HepG2 (cell line): Measurements from ENCODE around the gene ABCA2. TPM values are rescaled to one million over a fixed set of nuclear protein-coding genes. Genes with fewer than 3 reads are reported as not detected.

Experiments used
- ATAC-seq: fragments of 200-7000 bp; cut with Tn5 transposase; 3 replicates; pipeline ENCODE4 v1.9.1; 2020; ENCODE audit warnings: mild to moderate bottlenecking, moderate library complexity
- BruUV-seq: library from RNA; stranded (reverse); fragments of 400-500 nt; replicated peaks from 2 replicates; lab custom pipeline; 2021; lab: Mats Ljungman, UMichigan
- CTCF ChIA-PET: fragments of 300-600 bp; formaldehyde crosslinking; extraction: SDS; loops from one replicate; lab custom pipeline; 2021; ENCODE audit warnings: low total read pairs, inconsistent platforms, low intra/inter-chr PET ratio; lab: Yijun Ruan, JAX
- POLR2A ChIA-PET: fragments of 350-600 bp; sonication (Branson Sonifier 250); formaldehyde crosslinking; loops from one replicate; lab custom pipeline; 2020; ENCODE audit warnings: antibody characterized with exemption, inconsistent platforms; lab: Yijun Ruan, JAX
- DNase-seq: peaks from one replicate; pipeline ENCODE4 v3.0.0-alpha.2; 2015; ENCODE audit warnings: low spot score
- FAIRE-seq: peaks from 3 replicates; lab custom pipeline; 2011; peaks lifted over from hg19 to GRCh38; lab: Jason Lieb, UNC
- H2AFZ ChIP-seq: one replicate; pipeline ENCODE4 v1.6.1; 2011; ENCODE audit warnings: low read length, inconsistent platforms
- H3K27ac ChIP-seq: fragments of 300-600 bp; 3 replicates; pipeline ENCODE4 v1.8.0; 2011; ENCODE audit warnings: mixed run types, mild to moderate bottlenecking, mixed read lengths, low read length, inconsistent platforms; ENCODE audit not compliant: insufficient read depth; ENCODE audit errors: extremely low read length
- H3K27me3 ChIP-seq, 2 experiments: fragments of 200-600 bp in 1 of 2; 2 replicates in 1 of 2; 3 replicates in 1 of 2; pipeline versions ENCODE4 v1.6.0 to v1.8.0; 2011; ENCODE audit warnings: low read length in 2 of 2, mild to moderate bottlenecking in 2 of 2, moderate library complexity in 2 of 2, inconsistent platforms in 1 of 2; ENCODE audit not compliant: insufficient read depth in 2 of 2, control insufficient read depth in 1 of 2
- H3K36me3 ChIP-seq, 2 experiments: fragments of 200-600 bp in 1 of 2; replicated peaks in 1 of 2; 2 replicates in 1 of 2; 3 replicates in 1 of 2; pipeline versions ENCODE4 v1.5.1 to v1.8.0; 2011; ENCODE audit warnings: low read length in 2 of 2, inconsistent platforms in 1 of 2; ENCODE audit not compliant: insufficient read depth in 2 of 2, control insufficient read depth in 1 of 2
- H3K4me1 ChIP-seq: 2 replicates; pipeline ENCODE4 v1.5.1; 2012; ENCODE audit warnings: low read length, inconsistent platforms; ENCODE audit not compliant: insufficient read depth
- H3K4me2 ChIP-seq: 2 replicates; pipeline ENCODE4 v1.6.0; 2011; ENCODE audit warnings: low read depth, low read length, inconsistent platforms
- H3K4me3 ChIP-seq, 3 experiments: fragments of 200-600 bp in 1 of 3; sonication (generic), shearing (Covaris generic) in 1 of 3; replicated peaks in 1 of 3; 2 replicates each; pipeline ENCODE4 v1.5.1; 2011 to 2016; ENCODE audit warnings: low read length in 3 of 3, inconsistent platforms in 2 of 3, low read depth in 2 of 3, mild to moderate bottlenecking in 2 of 3, control low read depth in 1 of 3, mixed read lengths in 1 of 3; ENCODE audit not compliant: insufficient read depth in 1 of 3
- H3K79me2 ChIP-seq: one replicate; pipeline ENCODE4 v1.6.1; 2011; ENCODE audit warnings: low read length, inconsistent platforms; ENCODE audit not compliant: insufficient read depth
- H3K9ac ChIP-seq: 2 replicates; pipeline ENCODE4 v1.6.0; 2011; ENCODE audit warnings: mild to moderate bottlenecking, low read depth, low read length, inconsistent platforms; ENCODE audit not compliant: insufficient read depth
- H3K9me3 ChIP-seq: 2 replicates; pipeline ENCODE4 v1.5.1; 2012; ENCODE audit warnings: mild to moderate bottlenecking, low read length
- H4K20me1 ChIP-seq: 2 replicates; pipeline ENCODE4 v1.6.0; 2011; ENCODE audit warnings: inconsistent platforms, mild to moderate bottlenecking, low read length, moderate library complexity; ENCODE audit not compliant: insufficient read depth
- ZNF678 ChIP-seq: sonication (generic); formaldehyde crosslinking; IDR thresholded peaks from 2 replicates; pipeline ENCODE4 v1.4.0; 2020; ENCODE audit warnings: mild to moderate bottlenecking, missing genetic modification reagents
- WGBS: methylation state at CpG from one replicate; pipeline ENCODE4 v1.1.6; 2017; ENCODE audit warnings: low lambda C conversion rate; 5-methylcytosine and 5-hydroxymethylcytosine counted together
- in situ Hi-C: cut with HindIII; loops from 2 replicates; pipeline ENCODE4 v1.10.0; 2017; ENCODE audit warnings: low pct_unique_long_range_greater_than_20kb; ENCODE audit not compliant: extremely low pct_ligation_motif_present
- intact Hi-C: fragments of 100-400 bp; cut with micrococcal nuclease; formaldehyde crosslinking; loops from one replicate; pipeline ENCODE4 v1.10.0; 2022; ENCODE audit not compliant: unreplicated experiment
- polyA plus RNA-seq, 8 experiments: library from polyadenylated mRNA; depleted of rRNA in 3 of 8; stranded (reverse) in 7 of 8; unstranded in 1 of 8; fragments of >200 nt; fragmentation: Illumina TruSeq in 4 of 8; extraction: Trizol in 4 of 8; gene quantifications; 2 replicates each; pipeline versions ENCODE4 v1.2.1 to v1.2.3, GENCODE V29; 2011 to 2016; ENCODE audit warnings: low read depth in 4 of 8, missing spikeins in 1 of 8, mixed read lengths in 1 of 8; ENCODE audit not compliant: insufficient read depth in 1 of 8
- total RNA-seq, 5 experiments: library from RNA; depleted of rRNA; stranded (reverse); fragments of >200 nt; fragmentation: Illumina TruSeq; extraction: Trizol; gene quantifications; 2 replicates each; pipeline ENCODE4 v1.2.3, GENCODE V29; 2016; ENCODE audit warnings: low read depth in 1 of 5
- TF ChIP-seq, protein P1 (sequence below): sonication (generic); formaldehyde crosslinking; IDR thresholded peaks from 2 replicates; pipeline ENCODE4 v1.5.1; 2020; ENCODE audit warnings: missing genetic modification reagents, mild to moderate bottlenecking, borderline replicate concordance
- TF ChIP-seq, protein P2 (sequence below): sonication (generic); formaldehyde crosslinking; IDR thresholded peaks from 2 replicates; pipeline ENCODE4 v1.4.0; 2020; ENCODE audit warnings: mild to moderate bottlenecking, missing genetic modification reagents
- TF ChIP-seq, protein P3 (sequence below): IDR thresholded peaks from 2 replicates; pipeline ENCODE4 v1.6.1; 2016; ENCODE audit warnings: missing compliant biosample characterization, missing genetic modification reagents, borderline replicate concordance

Gene ABCA2
- total and polyA plus RNA-seq, 2 of the 13 experiments (the other 11 are each of a cell fraction or from before 2014, with no cell fraction given) = 2.9 to 19.2 TPM

DNA sequence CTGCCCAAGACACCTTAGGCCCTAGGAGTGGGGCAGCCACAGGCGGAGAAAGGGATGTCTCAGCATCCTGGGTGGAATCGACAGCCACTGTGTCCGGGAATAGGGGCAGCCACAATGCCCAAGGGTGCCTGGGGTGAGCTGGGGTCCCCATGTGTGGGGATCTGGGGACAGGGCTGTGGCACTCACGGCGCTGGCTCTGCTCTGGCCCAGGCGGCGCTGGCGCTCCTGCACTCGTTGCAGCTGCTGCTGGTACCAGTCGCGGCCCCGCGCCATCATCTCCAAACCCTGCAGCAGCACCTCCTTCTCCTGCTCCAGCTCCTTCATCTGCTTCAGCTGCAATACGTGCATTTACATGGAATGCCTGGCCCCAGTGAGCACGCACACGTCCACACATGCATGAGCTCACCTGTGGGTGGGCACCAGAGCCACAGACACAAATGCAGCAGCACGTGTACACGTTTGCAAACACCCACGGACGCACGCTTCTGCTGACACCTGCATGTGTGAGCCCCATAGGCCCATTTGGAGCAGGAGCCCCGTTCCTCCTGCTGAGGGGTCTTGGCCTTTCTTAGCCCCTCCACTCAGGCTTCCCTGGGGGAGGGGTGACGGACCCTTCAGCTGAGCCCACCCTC lies 37.4 kb upstream of the ABCA2 start (continued):
- no peak for TF ChIP-seq ZNF678 (CRISPR knock-in tag)

DNA sequence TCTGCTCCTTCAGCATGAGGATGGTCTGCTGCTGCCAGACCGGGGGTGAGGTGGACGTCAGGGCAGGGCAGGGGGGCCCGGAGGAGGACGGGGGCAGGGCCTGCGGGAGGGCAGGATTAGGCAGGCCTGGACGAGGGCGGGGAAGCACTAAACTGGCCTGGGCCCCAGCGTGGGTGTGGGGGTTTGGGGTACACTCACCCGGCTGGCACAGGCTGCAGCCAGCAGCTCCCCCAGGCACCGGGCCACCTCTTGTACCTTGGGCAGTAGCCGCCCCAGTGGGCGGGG lies 36.8 kb upstream of the ABCA2 start:
- Histone ChIP-seq H3K27ac (no peak overlapping the region), H3K36me3 (peaks cover 3 to 16% of the 10 kb centered on the region in 2 experiments; a peak in 2 of 5 replicates), H3K27me3 (no peaks in the 10 kb centered on the region; a peak in 1 of 5 replicates), H3K9ac (no peak overlapping the region), H3K4me3 (no peak overlapping the region), H3K4me1 (peaks cover 25% of the 10 kb centered on the region), H3K4me2 (no peak overlapping the region), H3K79me2 (peaks cover 13% of the 10 kb centered on the region), H2AFZ (no peak overlapping the region), H3K9me3 (no peaks in the 10 kb centered on the region), H4K20me1 (peaks cover 7% of the 10 kb centered on the region; the same call in 1 of the 2 replicates)
- no peak for FAIRE-seq
- ChIA-PET POLR2A (no interaction called here), CTCF (interaction anchor here (1.3 kb wide), 1 partner anchor 19 kb away, joined by 16 read pairs; the partner anchor contains the start of gene NPDC1)
- in situ Hi-C loops = no loop called here
- DNase-seq = no peak
- TF ChIP-seq, protein P1, sequence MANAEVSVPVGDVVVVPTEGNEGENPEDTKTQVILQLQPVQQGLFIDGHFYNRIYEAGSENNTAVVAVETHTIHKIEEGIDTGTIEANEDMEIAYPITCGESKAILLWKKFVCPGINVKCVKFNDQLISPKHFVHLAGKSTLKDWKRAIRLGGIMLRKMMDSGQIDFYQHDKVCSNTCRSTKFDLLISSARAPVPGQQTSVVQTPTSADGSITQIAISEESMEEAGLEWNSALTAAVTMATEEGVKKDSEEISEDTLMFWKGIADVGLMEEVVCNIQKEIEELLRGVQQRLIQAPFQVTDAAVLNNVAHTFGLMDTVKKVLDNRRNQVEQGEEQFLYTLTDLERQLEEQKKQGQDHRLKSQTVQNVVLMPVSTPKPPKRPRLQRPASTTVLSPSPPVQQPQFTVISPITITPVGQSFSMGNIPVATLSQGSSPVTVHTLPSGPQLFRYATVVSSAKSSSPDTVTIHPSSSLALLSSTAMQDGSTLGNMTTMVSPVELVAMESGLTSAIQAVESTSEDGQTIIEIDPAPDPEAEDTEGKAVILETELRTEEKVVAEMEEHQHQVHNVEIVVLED (CRISPR knock-in tag) = no peak
- TF ChIP-seq, protein P2, sequence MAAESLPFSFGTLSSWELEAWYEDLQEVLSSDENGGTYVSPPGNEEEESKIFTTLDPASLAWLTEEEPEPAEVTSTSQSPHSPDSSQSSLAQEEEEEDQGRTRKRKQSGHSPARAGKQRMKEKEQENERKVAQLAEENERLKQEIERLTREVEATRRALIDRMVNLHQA (CRISPR knock-in tag) = no peak
- TF ChIP-seq, protein P3, sequence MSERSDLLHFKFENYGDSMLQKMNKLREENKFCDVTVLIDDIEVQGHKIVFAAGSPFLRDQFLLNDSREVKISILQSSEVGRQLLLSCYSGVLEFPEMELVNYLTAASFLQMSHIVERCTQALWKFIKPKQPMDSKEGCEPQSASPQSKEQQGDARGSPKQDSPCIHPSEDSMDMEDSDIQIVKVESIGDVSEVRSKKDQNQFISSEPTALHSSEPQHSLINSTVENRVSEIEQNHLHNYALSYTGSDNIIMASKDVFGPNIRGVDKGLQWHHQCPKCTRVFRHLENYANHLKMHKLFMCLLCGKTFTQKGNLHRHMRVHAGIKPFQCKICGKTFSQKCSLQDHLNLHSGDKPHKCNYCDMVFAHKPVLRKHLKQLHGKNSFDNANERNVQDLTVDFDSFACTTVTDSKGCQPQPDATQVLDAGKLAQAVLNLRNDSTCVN (CRISPR knock-in tag) = no peak
- intact Hi-C loops = no loop called here
- no TSS peak for BruUV-seq
- no peak for ATAC-seq
- 94% methylated on average over 8 of the region's 12 CpGs for WGBS
